ENCODE measurements around the gene MON1A. TPM values are rescaled to one million over a fixed set of nuclear protein-coding genes. Genes with fewer than 3 reads are reported as not detected.
"Not testable (repeated sequence)": the region's sequence is repeated elsewhere in the genome, so short reads cannot be mapped to it uniquely, and the experiment has no call there.

MON1A gene
- total and polyA plus RNA-seq, 3 donors from 2014 or later: 16.4 to 23.9 (median 17.3) TPM

DNA sequence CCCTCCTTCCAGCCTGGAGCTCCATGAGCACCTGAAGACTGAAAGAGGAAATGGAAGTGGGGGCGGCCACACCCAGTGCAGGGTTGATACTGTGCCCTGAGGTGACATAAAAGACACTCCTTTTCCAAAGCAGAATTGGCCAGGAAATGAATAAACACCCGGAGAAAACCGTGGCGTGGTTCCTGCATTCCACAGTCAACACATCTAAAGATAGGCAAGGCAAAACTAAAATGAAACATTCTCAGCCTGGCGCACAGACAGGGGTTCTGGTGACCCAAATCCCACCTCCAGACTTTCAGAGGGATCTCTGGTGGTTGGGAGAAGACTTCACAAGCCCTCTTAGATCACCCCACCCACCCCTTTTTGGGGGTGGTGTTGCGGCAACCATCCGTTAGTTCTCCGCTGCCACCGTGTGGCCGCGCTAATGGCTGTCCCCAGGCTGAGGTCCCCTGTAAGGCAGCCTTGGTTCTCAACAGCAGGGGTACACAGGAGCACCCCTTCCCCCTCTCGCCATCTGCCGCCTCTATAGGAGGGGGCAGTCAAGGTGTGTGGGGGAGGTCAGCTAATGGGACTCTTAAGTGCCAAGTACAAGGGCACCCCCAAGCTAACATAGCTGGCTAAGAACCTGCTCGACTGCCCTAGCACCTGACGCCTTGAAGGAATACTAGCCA lies 23.4 kb downstream of the MON1A start:
- Histone ChIP-seq H3K27ac (no peak overlapping the region), H3K4me1 (peaks cover 5% of the 10 kb centered on the region), H3K4me3 (no peak overlapping the region), H3K36me3 (ENCODE audit: low read depth, missing control alignments) (no peaks in the 10 kb centered on the region), H3K9me3 (no peaks in the 10 kb centered on the region), H3K27me3 (no peaks in the 10 kb centered on the region)
- TF ChIP-seq POLR2A (IDR thresholded peaks at IDR 0.05) (no peak), CTCF (IDR thresholded peaks at IDR 0.05) (peak; percentile 34 to 55 (median 51))
- intact Hi-C loops (cut with DNase I; ENCODE audit: low total_unique reads): no loop called here
- peak; percentile 50 for DNase-seq
- 40 to 41% methylated on average over 15 of the region's 15 CpGs for WGBS, 2 donors

DNA sequence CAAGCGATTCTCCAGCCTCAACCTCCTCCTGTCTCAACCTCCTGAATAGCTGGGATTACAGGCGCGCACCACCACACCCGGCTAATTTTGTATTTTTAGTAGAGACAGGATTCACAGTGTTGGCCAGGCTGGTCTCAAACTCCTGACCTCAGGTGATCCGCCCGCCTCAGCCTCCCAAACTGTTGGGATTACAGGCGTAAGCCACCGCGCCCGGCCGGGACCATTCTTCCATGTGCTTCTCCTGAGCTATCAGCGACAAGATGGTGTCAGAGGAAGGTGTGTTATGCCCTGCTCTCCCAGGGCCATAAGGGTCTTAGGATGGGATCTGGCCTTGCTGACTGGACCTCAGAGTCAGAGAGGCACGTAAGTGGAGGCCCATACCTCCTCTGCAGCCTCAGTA lies 25.2 kb downstream of the MON1A start:
- H3K9me3 ChIP-seq; H3K4me1 ChIP-seq; H3K36me3 ChIP-seq (ENCODE audit: low read depth, missing control alignments); DNase-seq; H3K27ac ChIP-seq; intact Hi-C loops (cut with DNase I; ENCODE audit: low total_unique reads); H3K27me3 ChIP-seq: not testable (repeated sequence)
- WGBS, 2 donors: 85 to 92% methylated on average over 13 of the region's 13 CpGs
- peak overlapping the region in 1 of 2 donors; percentile 30 for H3K4me3 ChIP-seq

GRCh38 chr3:49903451-49904424 lies 25.9 kb downstream of the MON1A start, which contains the start of gene MST1R:
MST1R (minus strand) TSS chr3:49903873; CDS start chr3:49903609, 264 bp downstream.
- no peaks in the 10 kb centered on the region for H3K9me3 ChIP-seq
- peaks cover 5% of the 10 kb centered on the region for H3K4me1 ChIP-seq
- no peak within 1 kb of the TSS for H3K27ac ChIP-seq
- intact Hi-C loops (cut with DNase I; ENCODE audit: low total_unique reads): no loop called here
- peak within 1 kb of the TSS in 1 of 2 donors; percentile 30 for H3K4me3 ChIP-seq
- WGBS, 2 donors: 44 to 62% methylated on average over 26 to 65 of the region's 65 CpGs
- no peaks in the 10 kb centered on the region for H3K27me3 ChIP-seq
- H3K36me3 ChIP-seq (ENCODE audit: low read depth, missing control alignments): no peaks in the 10 kb centered on the region
- TF ChIP-seq CTCF (IDR thresholded peaks at IDR 0.05) (no peak), POLR2A (IDR thresholded peaks at IDR 0.05) (no peak)
- DNase-seq: peak; percentile 51

GRCh38 chr3:49902511-49903345 lies 26.9 kb downstream of the MON1A start:
- intact Hi-C loops (cut with DNase I; ENCODE audit: low total_unique reads): no loop called here
- Histone ChIP-seq H3K27me3 (no peaks in the 10 kb centered on the region), H3K9me3 (no peaks in the 10 kb centered on the region), H3K4me3 (no peak overlapping the region), H3K4me1 (peaks cover 5% of the 10 kb centered on the region), H3K27ac (no peak overlapping the region), H3K36me3 (ENCODE audit: low read depth, missing control alignments) (no peaks in the 10 kb centered on the region)
- DNase-seq: no peak
- WGBS, 2 donors: 90 to 94% methylated on average over 28 to 44 of the region's 44 CpGs
- TF ChIP-seq POLR2A (IDR thresholded peaks at IDR 0.05) (no peak), CTCF (IDR thresholded peaks at IDR 0.05) (no peak)
